Activated T-helper 2 cell treated with anti-CD3 and anti-CD28 coated beads, Interferon-gamma antibody, Interleukin-2, Interleukin-4, amounts not matched to agents 10 μg/mL and 5 μg/mL and 100 μg/mL, durations not matched to agents 14 hours and 24 hours and 36 hours (primary cell): ENCODE data around the gene PLA2G3. TPM values are rescaled to one million over a fixed set of nuclear protein-coding genes. Genes with fewer than 3 reads are reported as not detected.
"Not testable (repeated sequence)": the region's sequence is repeated elsewhere in the genome, so short reads cannot be mapped to it uniquely, and the experiment has no call there.

Experiments used
- DNase-seq: peaks from one replicate; pipeline ENCODE4 v3.0.0; 2021; ENCODE audit warnings: low spot score
- H3K27ac Mint-ChIP-seq: one replicate; pipeline ENCODE4 v1.8.0; 2021; ENCODE audit warnings: mixed read lengths
- H3K27me3 Mint-ChIP-seq: one replicate; pipeline ENCODE4 v1.8.0; 2021; ENCODE audit warnings: low read depth, mixed read lengths
- H3K36me3 Mint-ChIP-seq: one replicate; pipeline ENCODE4 v1.8.0; 2021; ENCODE audit warnings: low read depth, mixed read lengths
- H3K4me1 Mint-ChIP-seq: one replicate; pipeline ENCODE4 v1.8.0; 2021; ENCODE audit warnings: low read depth, mixed read lengths
- H3K4me3 Mint-ChIP-seq: one replicate; pipeline ENCODE4 v1.8.0; 2021; ENCODE audit warnings: low read depth, mild to moderate bottlenecking, moderate library complexity, mixed read lengths
- H3K9me3 Mint-ChIP-seq: one replicate; pipeline ENCODE4 v1.8.0; 2021; ENCODE audit warnings: mixed read lengths
- intact Hi-C: fragments of 100-400 bp; cut with micrococcal nuclease; formaldehyde crosslinking; loops from one replicate; pipeline ENCODE4 v1.15.1; 2023
- total RNA-seq: library from RNA; stranded (reverse); gene quantifications from 2 replicates; pipeline ENCODE4 v1.2.3, GENCODE V29; 2022

The PLA2G3 gene, protein sequence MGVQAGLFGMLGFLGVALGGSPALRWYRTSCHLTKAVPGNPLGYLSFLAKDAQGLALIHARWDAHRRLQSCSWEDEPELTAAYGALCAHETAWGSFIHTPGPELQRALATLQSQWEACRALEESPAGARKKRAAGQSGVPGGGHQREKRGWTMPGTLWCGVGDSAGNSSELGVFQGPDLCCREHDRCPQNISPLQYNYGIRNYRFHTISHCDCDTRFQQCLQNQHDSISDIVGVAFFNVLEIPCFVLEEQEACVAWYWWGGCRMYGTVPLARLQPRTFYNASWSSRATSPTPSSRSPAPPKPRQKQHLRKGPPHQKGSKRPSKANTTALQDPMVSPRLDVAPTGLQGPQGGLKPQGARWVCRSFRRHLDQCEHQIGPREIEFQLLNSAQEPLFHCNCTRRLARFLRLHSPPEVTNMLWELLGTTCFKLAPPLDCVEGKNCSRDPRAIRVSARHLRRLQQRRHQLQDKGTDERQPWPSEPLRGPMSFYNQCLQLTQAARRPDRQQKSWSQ
- total RNA-seq, result not detected in 2 replicates

DNA sequence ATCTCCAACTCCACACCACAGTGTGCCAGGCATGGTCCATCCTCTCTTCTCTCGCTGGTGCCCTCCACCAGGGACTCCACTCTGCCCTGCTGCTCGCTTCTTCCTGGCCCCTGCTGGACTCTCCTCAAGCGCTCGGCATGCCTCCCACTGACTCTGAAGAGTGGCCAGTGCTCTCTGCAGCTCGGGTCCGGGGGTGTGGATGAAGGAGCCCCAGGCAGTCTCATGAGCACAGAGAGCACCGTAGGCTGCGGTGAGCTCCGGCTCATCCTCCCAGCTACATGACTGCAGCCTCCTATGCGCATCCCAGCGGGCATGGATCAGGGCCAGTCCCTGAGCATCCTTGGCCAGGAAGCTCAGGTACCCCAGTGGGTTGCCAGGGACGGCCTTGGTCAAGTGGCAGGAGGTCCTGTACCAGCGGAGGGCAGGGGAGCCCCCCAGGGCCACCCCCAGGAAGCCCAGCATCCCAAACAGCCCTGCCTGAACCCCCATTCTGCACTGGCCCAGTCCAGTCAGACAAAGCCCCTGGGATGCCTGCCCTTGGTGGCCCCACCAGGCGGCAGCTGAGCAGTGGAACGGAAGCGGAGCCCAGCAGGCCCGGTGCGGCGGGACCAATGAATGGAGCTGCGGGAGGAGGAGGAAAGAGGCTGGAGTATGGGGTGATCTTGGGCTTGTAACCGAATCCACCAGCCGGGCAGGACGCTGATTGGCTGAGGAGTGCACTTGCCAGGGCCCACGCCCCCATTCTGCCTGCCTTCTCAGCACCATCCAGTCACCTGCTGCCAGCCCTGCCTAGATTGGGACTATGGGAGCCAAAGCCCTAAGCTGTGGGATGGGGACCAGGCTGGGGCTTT is at the start of gene PLA2G3:
PLA2G3 (minus strand) TSS at position 643 of the 851 bp plus-strand sequence; CDS start at position 489, 154 bp downstream.
- H3K4me3 Mint-ChIP-seq, result no peak within 1 kb of the TSS
- H3K27me3 Mint-ChIP-seq, result no peaks in the 10 kb centered on the region
- DNase-seq, result no peak
- no peaks in the 10 kb centered on the region for H3K9me3 Mint-ChIP-seq
- H3K27ac Mint-ChIP-seq, result no peak within 1 kb of the TSS
- H3K4me1 Mint-ChIP-seq, result no peaks in the 10 kb centered on the region
- intact Hi-C loops, result no loop called here
- H3K36me3 Mint-ChIP-seq, result no peaks in the 10 kb centered on the region

DNA sequence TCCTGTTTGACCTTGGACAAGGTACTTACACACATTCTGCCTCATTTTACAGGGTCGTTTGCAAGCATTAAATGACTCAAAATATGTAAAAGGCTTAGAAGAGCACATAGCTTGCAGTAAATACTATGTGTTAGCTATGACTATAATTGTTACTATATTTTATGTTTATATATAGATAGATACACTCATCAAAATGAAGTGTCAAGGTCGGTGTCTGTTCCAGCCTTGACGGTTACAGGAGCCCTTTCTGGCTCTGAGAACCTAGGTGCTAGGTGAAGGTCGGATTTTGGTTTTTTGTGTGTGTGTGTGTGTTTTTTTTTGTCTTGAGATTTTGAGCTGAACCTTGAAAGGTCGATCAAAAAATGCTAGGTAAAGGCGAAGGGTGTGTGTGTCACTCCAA is 47.3 kb upstream of the PLA2G3 start:
- Mint-ChIP-seq H3K27ac (no peak overlapping the region), H3K9me3 (no peaks in the 10 kb centered on the region), H3K4me1 (peaks cover 2% of the 10 kb centered on the region), H3K4me3 (no peak overlapping the region), H3K27me3 (no peaks in the 10 kb centered on the region), H3K36me3 (peaks cover 22% of the 10 kb centered on the region)
- intact Hi-C loops, result no loop called here
- DNase-seq, result no peak

DNA sequence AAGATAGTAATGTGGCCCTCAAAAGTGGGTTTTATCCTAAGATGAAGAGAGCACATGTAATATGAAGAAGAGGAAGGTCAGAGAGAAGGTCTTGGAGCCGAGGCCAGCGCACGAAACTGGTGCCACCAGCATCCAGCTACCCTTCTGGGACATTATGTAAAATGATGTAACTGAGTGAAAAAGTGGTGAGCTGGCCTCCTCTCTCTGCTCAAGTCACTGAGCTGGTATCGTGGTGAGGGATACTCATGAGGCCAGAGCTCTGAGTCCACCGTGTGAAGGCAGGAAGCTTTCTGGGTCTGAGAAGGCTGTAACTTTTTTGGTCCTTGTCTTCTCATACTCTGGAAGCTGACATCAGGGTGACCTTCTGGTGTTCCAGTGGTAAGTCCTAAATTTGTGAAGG is 44.7 kb upstream of the PLA2G3 start:
- Mint-ChIP-seq H3K4me1 (no peaks in the 10 kb centered on the region), H3K4me3 (no peak overlapping the region), H3K27me3 (no peaks in the 10 kb centered on the region), H3K36me3 (peaks cover 28% of the 10 kb centered on the region), H3K27ac (no peak overlapping the region), H3K9me3 (no peaks in the 10 kb centered on the region)
- no peak for DNase-seq
- intact Hi-C loops, result no loop called here

DNA sequence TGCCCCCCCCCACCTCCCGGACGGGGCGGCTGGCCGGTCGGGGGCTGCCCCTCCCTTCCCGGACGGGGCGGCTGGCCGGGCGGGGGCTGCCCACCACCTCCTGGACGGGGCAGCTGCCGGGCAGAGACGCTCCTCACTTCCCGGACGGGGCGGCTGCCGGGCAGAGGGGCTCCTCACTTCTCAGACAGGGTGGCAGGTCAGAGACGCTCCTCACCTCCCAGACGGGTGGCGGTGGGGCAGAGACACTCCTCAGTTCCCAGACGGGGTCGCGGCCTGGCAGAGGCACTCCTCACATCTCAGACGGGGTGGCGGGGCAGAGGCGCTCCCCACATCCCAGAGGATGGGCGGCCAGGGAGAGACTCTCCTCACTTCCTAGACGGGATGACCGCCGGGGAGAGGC is 43.7 kb upstream of the PLA2G3 start:
- Mint-ChIP-seq H3K4me1 (no peaks in the 10 kb centered on the region), H3K27me3 (no peaks in the 10 kb centered on the region), H3K36me3 (peaks cover 33% of the 10 kb centered on the region), H3K27ac (no peak overlapping the region), H3K9me3 (no peaks in the 10 kb centered on the region), H3K4me3 (no peak overlapping the region)
- intact Hi-C loops, result no loop called here
- no peak for DNase-seq

DNA sequence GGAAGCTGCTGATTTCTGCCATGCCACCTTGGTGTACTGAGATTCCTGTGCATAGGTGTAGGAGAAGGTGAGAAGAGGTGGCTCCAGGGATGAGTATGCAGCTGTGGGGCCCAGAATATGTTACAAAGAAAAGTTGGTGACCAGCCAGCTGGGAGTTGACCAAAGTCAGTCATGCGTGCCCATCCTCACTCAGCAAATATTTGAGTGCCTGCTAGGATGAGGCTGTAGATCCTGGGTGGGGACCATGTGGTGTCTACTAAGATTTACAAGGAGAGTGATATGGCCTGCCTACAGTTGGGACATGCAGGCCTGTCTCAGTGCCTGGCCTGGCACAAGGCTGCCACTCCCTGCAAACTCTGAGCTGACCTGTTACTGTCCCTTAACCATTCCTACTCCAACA is 39.0 kb upstream of the PLA2G3 start:
- intact Hi-C loops, result no loop called here

DNA sequence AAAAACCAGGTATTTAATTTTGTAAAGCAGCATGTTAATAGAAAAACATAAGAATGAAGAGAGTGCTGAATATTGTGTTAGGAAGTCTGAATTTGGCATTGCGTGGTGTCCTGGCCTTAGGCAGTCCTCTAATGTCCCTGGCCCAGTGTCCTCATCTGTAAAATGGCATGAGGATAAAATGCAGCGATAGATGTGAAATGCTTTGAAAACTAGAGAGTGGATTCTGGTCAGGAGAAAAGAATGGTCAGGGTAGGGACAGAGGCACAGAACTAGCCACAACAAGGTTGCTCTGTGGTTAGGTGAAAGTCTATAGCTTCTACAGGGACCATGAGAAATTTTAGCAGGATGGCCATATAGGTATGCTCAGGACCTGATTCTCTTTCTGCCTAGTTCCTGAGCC is 38.6 kb upstream of the PLA2G3 start:
- Mint-ChIP-seq H3K36me3 (peaks cover 21% of the 10 kb centered on the region), H3K27ac (no peak overlapping the region), H3K4me3 (no peak overlapping the region), H3K4me1 (peaks cover under 1% of the 10 kb centered on the region), H3K9me3 (no peaks in the 10 kb centered on the region), H3K27me3 (no peaks in the 10 kb centered on the region)
- intact Hi-C loops, result no loop called here
- DNase-seq, result no peak

More for the DNA sequence above, 39.0 kb upstream of the PLA2G3 start:
- no peaks in the 10 kb centered on the region for H3K27me3 Mint-ChIP-seq
- H3K4me1 Mint-ChIP-seq, result no peaks in the 10 kb centered on the region
- no peak overlapping the region for H3K4me3 Mint-ChIP-seq
- H3K36me3 Mint-ChIP-seq, result peaks cover 19% of the 10 kb centered on the region
- no peaks in the 10 kb centered on the region for H3K9me3 Mint-ChIP-seq
- H3K27ac Mint-ChIP-seq, result no peak overlapping the region
- DNase-seq, result no peak

DNA sequence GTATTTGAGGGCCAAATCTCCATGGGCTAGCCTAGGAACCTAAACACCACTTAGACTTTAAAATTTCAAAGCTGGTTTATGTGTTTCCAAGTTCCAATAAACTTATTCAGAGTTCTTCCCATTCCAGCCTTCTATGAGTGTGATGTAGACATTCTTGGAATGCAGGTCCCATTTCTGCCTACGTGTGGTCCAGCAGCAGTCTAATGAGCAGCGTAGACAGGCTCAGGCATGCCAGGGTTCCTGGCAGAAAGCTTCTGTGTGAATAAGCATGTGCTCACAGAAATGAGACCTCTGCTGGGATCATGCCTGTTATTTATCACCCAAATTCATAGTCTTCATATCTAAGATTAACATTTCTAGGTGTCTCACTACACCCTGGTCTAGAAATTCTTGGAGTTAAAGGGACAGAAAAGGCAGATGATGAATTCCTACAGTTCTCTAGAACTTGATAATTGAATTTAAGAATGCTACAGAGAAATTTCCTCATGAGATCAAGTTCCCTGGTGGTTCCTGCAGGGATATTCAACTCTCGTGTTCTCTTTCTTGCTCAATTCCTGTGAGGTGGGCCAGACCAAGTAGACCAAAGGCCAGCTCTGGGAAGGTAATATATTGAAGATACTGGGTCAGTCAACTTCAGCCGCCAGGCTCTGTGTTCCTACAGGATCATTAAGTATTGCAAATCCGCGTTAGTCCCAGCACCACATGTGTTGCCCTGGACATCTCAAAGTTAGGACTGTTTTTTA is 37.3 kb upstream of the PLA2G3 start:
- intact Hi-C loops, result no loop called here
- Mint-ChIP-seq H3K9me3 (no peaks in the 10 kb centered on the region), H3K27me3 (no peaks in the 10 kb centered on the region), H3K27ac (no peak overlapping the region), H3K4me3 (no peak overlapping the region), H3K4me1 (peaks cover 12% of the 10 kb centered on the region), H3K36me3 (peaks cover 26% of the 10 kb centered on the region)
- DNase-seq, result no peak

DNA sequence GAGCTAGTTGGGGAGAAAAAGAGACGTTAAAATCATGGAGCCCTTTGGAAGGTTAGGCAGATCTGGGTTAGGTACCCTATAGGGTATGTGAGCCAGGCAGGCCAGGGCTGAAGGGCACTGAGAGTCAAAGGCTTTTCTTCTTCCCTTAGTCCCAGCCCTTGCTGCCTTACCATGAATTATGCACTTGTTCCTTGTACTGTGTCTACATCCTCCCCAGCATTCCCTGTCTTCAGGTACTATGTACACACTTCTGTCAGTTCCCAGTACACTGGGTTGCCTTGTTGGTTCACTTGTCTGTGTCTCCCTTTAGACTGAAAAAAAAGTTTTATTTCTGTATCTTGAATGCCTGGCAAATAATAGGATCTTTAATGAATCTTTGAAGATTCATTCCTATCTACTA is 36.6 kb upstream of the PLA2G3 start:
- Mint-ChIP-seq H3K36me3 (peaks cover 26% of the 10 kb centered on the region), H3K27me3 (no peaks in the 10 kb centered on the region), H3K9me3 (no peaks in the 10 kb centered on the region), H3K4me3 (no peak overlapping the region), H3K4me1 (peaks cover 13% of the 10 kb centered on the region), H3K27ac (no peak overlapping the region)
- intact Hi-C loops, result no loop called here
- no peak for DNase-seq

DNA sequence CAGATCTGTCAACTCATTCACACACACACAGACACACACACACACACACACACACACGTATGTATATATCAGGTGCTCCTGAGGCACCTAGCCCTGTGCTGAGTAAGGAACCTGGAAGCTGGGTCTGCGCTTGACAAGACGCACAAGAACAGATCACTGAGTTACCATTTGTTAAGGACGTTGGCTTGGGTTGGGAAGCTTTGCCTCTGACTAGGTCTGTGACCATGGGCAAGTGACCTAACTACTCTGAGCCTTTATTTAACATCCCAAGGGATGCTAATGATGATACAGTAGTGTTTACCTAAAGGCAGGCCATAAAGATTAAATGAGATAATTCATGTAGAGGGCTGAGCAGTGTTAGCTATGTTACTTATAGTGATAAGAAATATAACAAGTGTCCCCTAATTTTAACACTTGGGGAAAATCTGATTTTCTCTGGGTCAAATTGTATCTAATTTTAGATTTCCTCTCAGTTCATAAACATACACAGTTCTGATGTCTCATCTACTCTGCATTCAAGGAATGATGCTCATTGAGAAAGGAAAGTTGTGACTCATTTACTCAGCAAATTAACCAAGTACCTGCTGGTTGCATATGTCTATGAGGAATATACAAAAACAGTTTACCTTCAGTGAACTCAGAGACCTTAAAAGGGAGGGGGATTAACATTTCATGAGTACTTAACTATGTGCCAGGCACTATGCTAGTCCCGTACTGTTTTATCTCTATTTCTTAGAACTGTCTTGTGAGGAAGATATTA is 33.3 kb upstream of the PLA2G3 start:
- Mint-ChIP-seq H3K4me3 (no peak overlapping the region), H3K36me3 (peaks cover 14% of the 10 kb centered on the region)
- intact Hi-C loops, result no loop called here

DNA sequence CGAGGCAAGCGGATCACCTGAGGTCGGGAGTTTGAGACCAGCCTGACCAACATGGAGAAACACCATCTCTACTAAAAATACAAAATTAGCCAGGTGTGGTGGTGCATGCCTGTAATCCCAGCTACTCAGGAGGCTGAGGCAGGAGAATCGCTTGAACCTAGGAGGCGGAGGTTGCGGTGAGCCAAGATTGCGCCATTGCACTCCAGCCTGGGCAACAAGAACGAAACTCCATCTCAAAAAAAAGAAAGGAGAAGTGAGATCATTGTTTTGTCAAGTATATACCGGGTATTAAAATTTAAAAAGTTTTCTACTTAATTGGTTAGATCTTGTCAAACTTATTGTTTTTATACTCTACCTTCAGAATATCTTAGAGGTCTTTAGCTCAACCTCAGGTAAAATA is 31.4 kb upstream of the PLA2G3 start:
- intact Hi-C loops, result not testable (repeated sequence)

More for the DNA sequence above, 33.3 kb upstream of the PLA2G3 start:
- peak overlapping the region; percentile 60 for H3K27ac Mint-ChIP-seq
- peaks cover 14% of the 10 kb centered on the region for H3K4me1 Mint-ChIP-seq
- H3K27me3 Mint-ChIP-seq, result no peaks in the 10 kb centered on the region
- no peaks in the 10 kb centered on the region for H3K9me3 Mint-ChIP-seq
- no peak for DNase-seq

DNA sequence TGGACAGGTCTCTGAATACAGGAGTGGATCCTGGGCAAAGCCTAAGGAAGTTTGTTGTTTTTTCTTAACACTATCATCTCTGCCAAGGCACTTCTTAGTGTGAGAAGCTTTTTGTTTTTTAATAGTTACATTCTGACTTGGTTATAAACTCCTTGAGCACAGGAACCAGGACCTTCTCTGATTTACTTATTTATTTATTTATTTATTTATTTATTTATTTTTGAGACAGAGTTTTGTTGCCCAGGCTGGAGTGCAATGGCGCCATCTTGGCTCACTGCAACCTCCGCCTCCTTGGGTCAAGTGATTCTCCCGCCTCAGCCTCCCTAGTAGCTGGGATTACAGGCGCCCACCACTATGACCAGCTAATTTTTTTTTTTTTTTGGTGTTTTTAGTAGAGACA is 30.7 kb upstream of the PLA2G3 start:
- Mint-ChIP-seq H3K27me3 (no peaks in the 10 kb centered on the region), H3K36me3 (peaks cover 30% of the 10 kb centered on the region), H3K4me3 (no peak overlapping the region), H3K9me3 (no peaks in the 10 kb centered on the region), H3K27ac (no peak overlapping the region), H3K4me1 (peaks cover 22% of the 10 kb centered on the region)
- no peak for DNase-seq
- intact Hi-C loops, result no loop called here

More for the DNA sequence above, 31.4 kb upstream of the PLA2G3 start:
- DNase-seq, H3K27ac Mint-ChIP-seq, H3K27me3 Mint-ChIP-seq, H3K4me3 Mint-ChIP-seq, H3K9me3 Mint-ChIP-seq: not testable (repeated sequence)
- peaks cover 24% of the 10 kb centered on the region for H3K36me3 Mint-ChIP-seq
- H3K4me1 Mint-ChIP-seq, result peaks cover 22% of the 10 kb centered on the region
